Epithelial cell of proximal tubule (primary cell): Measurements from ENCODE around the gene ACOXL. TPM values are rescaled to one million over a fixed set of nuclear protein-coding genes. Genes with fewer than 3 reads are reported as not detected.

Source experiments
- DNase-seq: peaks from one replicate; pipeline ENCODE4 v3.0.0-alpha.2; 2011; ENCODE audit warnings: low read depth
- H3K4me3 ChIP-seq: 2 replicates; pipeline ENCODE4 v1.5.1; 2011; ENCODE audit warnings: low read depth, mild to moderate bottlenecking, low read length
- CTCF ChIP-seq: conservative IDR thresholded peaks from 2 replicates; pipeline ENCODE4 v1.5.1; 2012; ENCODE audit warnings: low read depth, mild to moderate bottlenecking, low read length
- total RNA-seq: library from RNA; depleted of rRNA; stranded (reverse); fragments of >200 nt; gene quantifications from 2 replicates; pipeline ENCODE4 v1.2.3, GENCODE V29; 2015

ACOXL gene
- total RNA-seq, 1 donor from 2014 or later: 0.06 TPM

GRCh38 chr2:111126581-111126980, 394.2 kb downstream of the ACOXL start:
- DNase-seq: no peak
- TF ChIP-seq CTCF: no peak

DNA sequence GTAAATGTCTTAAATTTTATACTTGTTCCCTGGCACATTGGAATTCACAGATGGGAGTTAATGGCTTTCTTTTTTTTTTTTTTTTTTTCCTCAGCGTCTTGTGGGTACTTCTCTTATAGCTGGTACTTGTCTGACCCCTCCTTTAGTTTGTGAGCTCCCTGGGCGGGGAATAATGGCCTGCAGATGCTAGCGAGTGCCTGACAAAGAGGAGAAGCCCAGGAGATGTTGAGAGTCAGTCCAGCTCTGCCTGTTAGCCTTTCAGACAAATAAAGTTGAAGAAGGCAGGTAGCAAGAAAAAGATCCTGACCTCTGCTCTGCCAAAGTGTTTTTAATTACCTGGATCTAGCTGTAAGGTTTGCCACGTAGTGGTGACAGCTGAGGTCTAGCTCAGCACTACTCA, 395.0 kb downstream of the ACOXL start:
- H3K4me3 ChIP-seq: no peak overlapping the region
- DNase-seq: no peak
- TF ChIP-seq CTCF: no peak

More at GRCh38 chr2:111126581-111126980, 394.2 kb downstream of the ACOXL start:
- no peak overlapping the region for H3K4me3 ChIP-seq

DNA sequence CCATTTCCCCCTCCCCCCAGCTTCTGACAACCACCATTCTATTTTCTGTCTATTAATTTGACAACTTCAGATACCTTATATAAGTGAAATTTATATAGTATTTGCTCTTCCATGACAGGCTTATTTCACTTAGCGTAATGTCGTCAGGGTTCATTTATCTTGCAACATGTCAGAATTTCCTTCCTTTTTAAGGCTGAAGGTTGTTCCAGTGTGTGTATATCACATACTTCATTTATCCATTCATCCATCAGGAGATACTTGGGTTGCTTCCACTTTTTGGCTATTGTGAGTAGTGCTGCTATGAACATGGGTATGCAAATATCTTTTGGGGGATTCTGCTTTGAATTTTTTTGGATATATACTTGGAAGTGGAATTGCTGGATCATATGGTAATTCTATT, 395.7 kb downstream of the ACOXL start:
- DNase-seq: no peak
- no peak overlapping the region for H3K4me3 ChIP-seq
- TF ChIP-seq CTCF: no peak

DNA sequence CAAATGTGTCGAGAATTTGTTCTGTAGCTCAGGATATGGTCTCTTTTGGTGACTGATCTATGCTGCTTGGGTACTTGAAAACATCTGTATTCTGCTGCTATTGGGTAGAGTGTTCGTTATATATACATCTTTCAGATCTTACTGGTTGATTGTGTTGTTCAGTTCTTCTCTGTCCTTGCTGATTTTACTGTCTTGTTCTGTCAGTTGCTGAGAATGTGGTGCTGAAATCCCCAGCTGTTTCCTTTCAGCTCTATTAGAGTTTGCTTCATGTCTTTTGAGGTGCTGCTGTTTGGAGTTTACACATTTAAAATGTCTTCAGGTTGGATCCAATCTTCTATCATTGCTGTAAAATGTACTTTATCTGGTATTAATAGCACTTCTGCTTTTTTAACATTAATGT, 401.2 kb downstream of the ACOXL start:
- TF ChIP-seq CTCF: no peak
- no peak overlapping the region for H3K4me3 ChIP-seq

DNA sequence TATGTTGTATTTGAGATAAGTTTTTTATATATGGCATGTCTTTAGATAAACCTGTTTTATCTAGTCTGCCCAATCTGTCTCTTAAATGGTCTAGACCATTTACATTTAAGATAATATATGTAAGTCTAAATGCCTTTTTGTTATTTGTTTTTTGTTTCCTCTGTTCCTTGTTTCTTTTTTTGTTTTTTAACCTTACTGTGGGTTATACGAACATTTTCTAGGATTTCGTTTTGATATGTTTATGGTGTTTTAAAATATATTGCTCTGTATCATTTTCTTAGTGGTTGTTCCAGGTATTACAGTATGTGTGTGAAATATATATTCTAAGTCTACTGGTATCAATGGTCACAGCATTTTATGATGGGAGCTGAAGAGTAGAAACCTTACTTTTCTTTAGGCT, 401.7 kb downstream of the ACOXL start:
- no peak for TF ChIP-seq CTCF
- H3K4me3 ChIP-seq: no peak overlapping the region
- DNase-seq: no peak

More for the DNA sequence above, 401.2 kb downstream of the ACOXL start:
- DNase-seq: no peak

DNA sequence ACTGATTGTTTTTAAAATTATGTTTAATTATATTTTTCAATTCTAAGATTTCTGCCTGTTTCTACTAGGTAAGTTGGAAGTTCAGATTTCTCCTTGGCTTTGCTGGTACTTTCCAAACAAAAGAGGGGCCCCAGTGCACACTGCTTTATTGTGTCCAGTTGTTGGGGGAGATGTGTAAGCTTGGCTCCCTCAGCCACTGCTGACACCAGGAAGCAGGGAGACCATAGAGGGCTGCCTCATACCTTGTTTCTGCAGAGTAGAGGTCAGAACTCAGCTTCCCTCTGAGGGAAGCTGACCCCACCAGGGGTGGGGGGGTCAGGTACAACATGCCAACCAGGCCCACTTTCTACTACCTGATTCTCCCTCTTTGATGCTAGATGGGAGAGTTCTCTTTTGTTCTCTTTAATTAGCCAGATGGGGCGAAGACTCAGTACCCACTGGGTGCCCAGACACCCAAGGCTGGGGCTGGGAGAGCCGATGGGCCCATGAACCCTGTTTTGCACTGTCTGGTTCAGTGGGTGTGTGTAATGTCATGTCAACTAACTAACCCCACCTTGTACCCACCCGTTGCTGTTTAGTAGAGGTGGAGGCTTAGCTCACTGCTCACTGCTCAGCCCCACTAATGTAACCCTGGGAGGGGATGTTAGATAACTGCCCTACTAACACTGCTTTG, 403.0 kb downstream of the ACOXL start:
- no peak for TF ChIP-seq CTCF
- H3K4me3 ChIP-seq: no peak overlapping the region
- no peak for DNase-seq

GRCh38 chr2:111135910-111136297, 403.5 kb downstream of the ACOXL start:
- no peak for DNase-seq
- H3K4me3 ChIP-seq: no peak overlapping the region
- TF ChIP-seq CTCF: peak; percentile 42
